Measurements from ENCODE around the gene IFT43.

The IFT43 gene

GRCh38 chr14:75985618-75986438 is at the start of gene IFT43:
IFT43 (plus strand) TSS chr14:75985763; CDS start chr14:75985787, 24 bp downstream.
- DNase-seq: peak; percentile 80 to 84

GRCh38 chr14:75939200-75939599 is 46.4 kb upstream of the IFT43 start:
- no peak for DNase-seq

GRCh38 chr14:75941030-75941429 is 44.5 kb upstream of the IFT43 start:
- no peak for DNase-seq

- no peak for DNase-seq
Measured at GRCh38 chr14:75944607-75945241, 40.8 kb upstream of the IFT43 start.

GRCh38 chr14:75946785-75947184 is 38.8 kb upstream of the IFT43 start:
- DNase-seq: no peak

GRCh38 chr14:75952489-75952888 is 33.1 kb upstream of the IFT43 start:
- no peak for DNase-seq

- no peak for DNase-seq
Measured at GRCh38 chr14:75959031-75959430, 26.5 kb upstream of the IFT43 start.

GRCh38 chr14:75960231-75960630 is 25.3 kb upstream of the IFT43 start:
- DNase-seq: no peak

- DNase-seq: no peak
Measured at GRCh38 chr14:75961662-75962061, 23.9 kb upstream of the IFT43 start.

- DNase-seq: no peak
Measured at GRCh38 chr14:75967866-75968265, 17.7 kb upstream of the IFT43 start.

- no peak for DNase-seq
Measured at GRCh38 chr14:75968456-75968855, 17.1 kb upstream of the IFT43 start.

GRCh38 chr14:75969126-75969525 is 16.4 kb upstream of the IFT43 start:
- no peak for DNase-seq

GRCh38 chr14:75969891-75970290 is 15.7 kb upstream of the IFT43 start:
- DNase-seq: no peak

GRCh38 chr14:75970989-75971388 is 14.6 kb upstream of the IFT43 start:
- no peak for DNase-seq

GRCh38 chr14:75971509-75971908 is 14.1 kb upstream of the IFT43 start:
- no peak for DNase-seq

GRCh38 chr14:75972801-75973421 is 12.7 kb upstream of the IFT43 start:
- DNase-seq: no peak

- DNase-seq: no peak
Measured at GRCh38 chr14:75976826-75977581, 8.6 kb upstream of the IFT43 start.

- DNase-seq: no peak
Measured at GRCh38 chr14:75977582-75977943, 8.0 kb upstream of the IFT43 start.

- DNase-seq: no peak
Measured at GRCh38 chr14:75978249-75978731, 7.3 kb upstream of the IFT43 start.

GRCh38 chr14:75979071-75979571 is 6.4 kb upstream of the IFT43 start:
- peak in 1 of 2 donors; percentile 30 for DNase-seq

- DNase-seq: peak in 1 of 2 donors; percentile 61
Measured at GRCh38 chr14:75979648-75980565, 5.7 kb upstream of the IFT43 start.

GRCh38 chr14:75980856-75981255 is 4.7 kb upstream of the IFT43 start:
- DNase-seq: no peak

All from hippocampal formation (tissue), 2 donors.